Suprapubic skin (tissue), 4 donors: ENCODE results near the gene EFNB1. TPM values are rescaled to one million over a fixed set of nuclear protein-coding genes. Genes with fewer than 3 reads are reported as not detected.
A peak's percentile ranks its signal among the peaks of the same experiment; 100 is the strongest.

Experiments used
- DNase-seq, 2 donors: peaks; one replicate each; pipeline ENCODE4 v3.0.0-alpha.2; 2019; ENCODE audit warnings: low spot score in 2 of 2
- H3K27ac ChIP-seq: fragments of 200-600 bp; sonication (generic); one replicate; pipeline ENCODE4 v1.5.1; 2019
- H3K27me3 ChIP-seq: fragments of 200-600 bp; sonication (generic); one replicate; pipeline ENCODE4 v1.5.1; 2019
- H3K36me3 ChIP-seq: fragments of 200-600 bp; sonication (generic); one replicate; pipeline ENCODE4 v1.5.1; 2019
- H3K4me1 ChIP-seq: fragments of 200-600 bp; sonication (generic); one replicate; pipeline ENCODE4 v1.5.1; 2019
- H3K4me3 ChIP-seq: fragments of 200-600 bp; sonication (generic); one replicate; pipeline ENCODE4 v1.5.1; 2019; ENCODE audit warnings: mild to moderate bottlenecking
- H3K9me3 ChIP-seq: fragments of 200-600 bp; sonication (generic); one replicate; pipeline ENCODE4 v1.5.1; 2019
- CTCF ChIP-seq, 2 donors: fragments of 200-600 bp in 1 of 2; fragments of 450-650 bp in 1 of 2; sonication (generic) in 1 of 2; IDR thresholded peaks; one replicate each; pipeline ENCODE4 v1.5.1; 2016 to 2019; ENCODE audit warnings: antibody characterized with exemption in 2 of 2, mild to moderate bottlenecking in 1 of 2, moderate library complexity in 1 of 2
- EP300 ChIP-seq: sonication (generic); formaldehyde crosslinking; IDR thresholded peaks from one replicate; pipeline ENCODE4 v1.6.1; 2017; ENCODE audit warnings: antibody characterized with exemption
- POLR2A ChIP-seq, 2 donors: fragments of 450-650 bp; IDR thresholded peaks; one replicate each; pipeline ENCODE4 v1.6.1; 2017; ENCODE audit warnings: antibody characterized with exemption in 2 of 2, mild to moderate bottlenecking in 2 of 2, moderate library complexity in 2 of 2
- POLR2AphosphoS5 ChIP-seq, 3 donors: sonication (generic); formaldehyde crosslinking; IDR thresholded peaks; one replicate each; pipeline ENCODE4 v1.6.1; 2017; ENCODE audit warnings: antibody characterized with exemption in 3 of 3
- WGBS: methylation state at CpG from one replicate; pipeline ENCODE4 v1.1.5; 2018; 5-methylcytosine and 5-hydroxymethylcytosine counted together
- total RNA-seq, 4 donors: library from RNA; depleted of rRNA; stranded (reverse); fragments of >200 nt; gene quantifications; one replicate each; pipeline ENCODE4 v1.1.0, GENCODE V29; 2016

EFNB1 gene
- total RNA-seq, 4 donors from 2014 or later = 78.4 to 103 (median 89.8) TPM

- 64% methylated on average over 3 of the region's 5 CpGs for WGBS
- Histone ChIP-seq H3K4me3 (no peak overlapping the region), H3K27ac (no peak overlapping the region), H3K4me1 (peaks cover 13% of the 10 kb centered on the region), H3K27me3 (no peaks in the 10 kb centered on the region), H3K36me3 (no peaks in the 10 kb centered on the region), H3K9me3 (no peaks in the 10 kb centered on the region)
- DNase-seq = no peak
- TF ChIP-seq EP300 (no peak), CTCF (IDR thresholded peaks at IDR 0.05) (no peak), POLR2A (IDR thresholded peaks at IDR 0.05) (no peak), POLR2AphosphoS5 (IDR thresholded peaks at IDR 0.05) (no peak)
These were observed 4.2 kb upstream of the EFNB1 start for GRCh38 chrX:68824565-68825125.

- Histone ChIP-seq H3K27ac (no peak overlapping the region), H3K27me3 (no peaks in the 10 kb centered on the region)
These were observed 2.5 kb upstream of the EFNB1 start for GRCh38 chrX:68826113-68826980.

GRCh38 chrX:68827256-68827655 lies 1.6 kb upstream of the EFNB1 start:
- DNase-seq = no peak
- Histone ChIP-seq H3K4me1 (peaks cover 13% of the 10 kb centered on the region), H3K36me3 (no peaks in the 10 kb centered on the region), H3K27ac (no peak overlapping the region), H3K9me3 (no peaks in the 10 kb centered on the region), H3K4me3 (no peak overlapping the region), H3K27me3 (no peaks in the 10 kb centered on the region)
- no peak for TF ChIP-seq POLR2A (IDR thresholded peaks at IDR 0.05)
- TF ChIP-seq EP300 = no peak
- no peak for TF ChIP-seq POLR2AphosphoS5 (IDR thresholded peaks at IDR 0.05)

More at GRCh38 chrX:68826113-68826980, 2.5 kb upstream of the EFNB1 start:
- peaks cover 13% of the 10 kb centered on the region for H3K4me1 ChIP-seq
- H3K36me3 ChIP-seq = no peaks in the 10 kb centered on the region
- DNase-seq = no peak
- 45% methylated on average over 8 of the region's 10 CpGs for WGBS
- H3K9me3 ChIP-seq = no peaks in the 10 kb centered on the region
- H3K4me3 ChIP-seq = no peak overlapping the region
- no peak for TF ChIP-seq EP300
- TF ChIP-seq CTCF (IDR thresholded peaks at IDR 0.05) = no peak
- no peak for TF ChIP-seq POLR2A (IDR thresholded peaks at IDR 0.05)
- TF ChIP-seq POLR2AphosphoS5 (IDR thresholded peaks at IDR 0.05) = no peak

GRCh38 chrX:68827848-68828624 lies 785 bp upstream of the EFNB1 start:
- H3K4me1 ChIP-seq = peaks cover 14% of the 10 kb centered on the region
- H3K27me3 ChIP-seq = no peaks in the 10 kb centered on the region
- no peaks in the 10 kb centered on the region for H3K9me3 ChIP-seq
- H3K27ac ChIP-seq = peak overlapping the region; percentile 82
- no peaks in the 10 kb centered on the region for H3K36me3 ChIP-seq
- 34% methylated on average over 33 of the region's 35 CpGs for WGBS
- peak; percentile 85 to 91 for DNase-seq
- TF ChIP-seq EP300 (no peak), CTCF (IDR thresholded peaks at IDR 0.05) (peak; percentile 75 to 80)
- H3K4me3 ChIP-seq = peak overlapping the region; percentile 80

GRCh38 chrX:68829582-68830418 lies 979 bp downstream of the EFNB1 start:
- DNase-seq = peak in 1 of 2 donors; percentile 76
- TF ChIP-seq POLR2A (IDR thresholded peaks at IDR 0.05) (no peak), CTCF (IDR thresholded peaks at IDR 0.05) (no peak), EP300 (no peak)
- peak overlapping the region; percentile 80 for H3K4me3 ChIP-seq
- peaks cover 28% of the 10 kb centered on the region for H3K4me1 ChIP-seq
- no peaks in the 10 kb centered on the region for H3K36me3 ChIP-seq
- no peaks in the 10 kb centered on the region for H3K27me3 ChIP-seq
- H3K9me3 ChIP-seq = no peaks in the 10 kb centered on the region
- H3K27ac ChIP-seq = peak overlapping the region; percentile 82
- 32% methylated on average over 50 of the region's 74 CpGs for WGBS
